ENCODE data around the gene PLXNA3.
"Not testable (repeated sequence)": the region's sequence is repeated elsewhere in the genome, so short reads cannot be mapped to it uniquely, and the experiment has no call there.

Gene PLXNA3

DNA sequence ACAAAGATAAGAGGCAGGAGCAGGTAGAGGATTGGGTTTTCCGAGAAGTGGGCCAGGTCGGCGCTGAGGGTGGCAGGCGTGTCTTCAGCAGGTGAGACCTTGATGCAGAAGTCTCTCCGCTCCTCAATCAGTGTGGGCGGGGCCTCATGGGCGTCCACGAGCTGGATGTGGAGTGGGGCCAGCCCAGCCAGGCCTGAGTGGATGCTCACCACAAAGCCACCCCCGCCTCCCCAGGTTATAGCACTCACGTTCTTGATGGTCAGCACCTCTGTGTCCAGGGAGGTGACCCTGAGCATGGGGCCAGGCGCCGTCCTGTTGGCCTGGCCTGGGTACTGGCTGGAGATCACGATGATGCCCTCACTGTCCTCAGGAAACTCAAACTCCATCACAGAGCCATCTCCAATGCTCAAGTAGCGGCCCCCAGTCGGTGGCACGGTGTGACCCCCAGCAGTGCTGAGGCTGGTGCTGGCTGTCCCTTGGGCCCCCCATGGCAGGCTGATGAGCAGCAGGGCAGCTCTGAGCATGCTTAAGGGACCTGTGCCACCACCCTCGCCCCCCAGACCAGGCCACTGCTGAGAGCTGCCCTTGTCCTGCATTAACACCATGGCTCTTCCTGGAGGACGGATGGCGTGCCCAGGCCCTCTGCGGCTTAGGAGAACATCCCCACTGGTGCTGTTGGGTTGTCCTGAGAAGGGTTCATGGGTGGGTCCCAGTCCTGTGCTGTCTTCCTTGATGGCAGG lies 30.4 kb downstream of the PLXNA3 start:
- TF ChIP-seq, protein P1, sequence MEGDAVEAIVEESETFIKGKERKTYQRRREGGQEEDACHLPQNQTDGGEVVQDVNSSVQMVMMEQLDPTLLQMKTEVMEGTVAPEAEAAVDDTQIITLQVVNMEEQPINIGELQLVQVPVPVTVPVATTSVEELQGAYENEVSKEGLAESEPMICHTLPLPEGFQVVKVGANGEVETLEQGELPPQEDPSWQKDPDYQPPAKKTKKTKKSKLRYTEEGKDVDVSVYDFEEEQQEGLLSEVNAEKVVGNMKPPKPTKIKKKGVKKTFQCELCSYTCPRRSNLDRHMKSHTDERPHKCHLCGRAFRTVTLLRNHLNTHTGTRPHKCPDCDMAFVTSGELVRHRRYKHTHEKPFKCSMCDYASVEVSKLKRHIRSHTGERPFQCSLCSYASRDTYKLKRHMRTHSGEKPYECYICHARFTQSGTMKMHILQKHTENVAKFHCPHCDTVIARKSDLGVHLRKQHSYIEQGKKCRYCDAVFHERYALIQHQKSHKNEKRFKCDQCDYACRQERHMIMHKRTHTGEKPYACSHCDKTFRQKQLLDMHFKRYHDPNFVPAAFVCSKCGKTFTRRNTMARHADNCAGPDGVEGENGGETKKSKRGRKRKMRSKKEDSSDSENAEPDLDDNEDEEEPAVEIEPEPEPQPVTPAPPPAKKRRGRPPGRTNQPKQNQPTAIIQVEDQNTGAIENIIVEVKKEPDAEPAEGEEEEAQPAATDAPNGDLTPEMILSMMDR (IDR thresholded peaks at IDR 0.05; ENCODE audit: insufficient read depth, low read depth, low read length, missing control alignments): no peak
- no peak overlapping the region for H3K4me3 ChIP-seq (ENCODE audit: low read depth, low read length)
- DNase-seq (ENCODE audit: low read depth): no peak

DNA sequence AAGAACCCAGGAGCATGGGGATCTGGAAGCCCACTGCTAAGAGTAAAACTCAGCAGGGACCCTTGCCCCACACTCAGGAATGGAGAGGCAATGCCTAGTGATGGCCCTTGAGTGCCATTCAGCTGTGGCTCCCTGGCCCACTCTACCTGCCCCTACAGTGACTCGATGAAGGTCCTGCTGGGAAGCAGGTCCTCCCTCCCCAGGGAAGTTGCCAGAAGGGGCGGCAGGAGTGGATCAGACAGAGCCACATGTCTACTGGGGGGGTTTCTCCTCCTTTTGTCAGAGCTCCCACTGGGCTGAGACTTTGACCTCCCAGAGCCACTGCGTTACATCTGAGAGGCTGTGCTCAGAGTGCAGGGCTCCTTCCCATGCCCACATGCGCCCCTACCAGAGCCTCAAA lies 31.1 kb downstream of the PLXNA3 start:
- TF ChIP-seq, protein P1 (IDR thresholded peaks at IDR 0.05; ENCODE audit: insufficient read depth, low read depth, low read length, missing control alignments): no peak
- no peak for DNase-seq (ENCODE audit: low read depth)
- peak overlapping the region; percentile 79 for H3K4me3 ChIP-seq (ENCODE audit: low read depth, low read length)

GRCh38 chrX:154490021-154490413 lies 31.9 kb downstream of the PLXNA3 start:
- TF ChIP-seq, protein P1 (IDR thresholded peaks at IDR 0.05; ENCODE audit: insufficient read depth, low read depth, low read length, missing control alignments): no peak
- DNase-seq (ENCODE audit: low read depth): peak; percentile 60
- H3K4me3 ChIP-seq (ENCODE audit: low read depth, low read length): peak overlapping the region; percentile 79

GRCh38 chrX:154490414-154491083 lies 32.5 kb downstream of the PLXNA3 start, which contains the start of gene SLC10A3:
Gene SLC10A3, minus strand, starts transcription at chrX:154490629. Its CDS starts 1,689 bp downstream, at chrX:154488940.
- H3K4me3 ChIP-seq (ENCODE audit: low read depth, low read length): peak within 1 kb of the TSS; percentile 83
- peak; percentile 96 for DNase-seq (ENCODE audit: low read depth)
- TF ChIP-seq, protein P1 (IDR thresholded peaks at IDR 0.05; ENCODE audit: insufficient read depth, low read depth, low read length, missing control alignments): no peak

DNA sequence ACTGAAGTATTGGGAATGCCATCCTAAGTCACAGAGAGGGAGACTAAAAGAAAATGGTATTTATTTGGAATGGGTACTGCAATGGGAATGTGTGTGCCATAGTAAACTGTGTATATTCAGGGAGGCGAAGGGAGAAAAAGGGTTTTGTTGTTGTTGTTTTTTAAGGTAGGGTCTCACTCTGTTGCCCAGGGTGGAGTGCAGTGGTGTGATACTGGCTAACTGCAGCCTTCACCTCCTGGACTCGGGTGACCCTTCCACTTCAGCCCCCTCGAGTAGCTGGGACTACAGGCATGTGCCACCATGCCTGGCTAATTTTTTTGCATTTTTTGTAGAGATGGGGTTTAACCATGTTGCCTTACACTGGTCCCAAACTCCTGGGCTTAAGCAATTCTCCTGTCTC lies 36.6 kb downstream of the PLXNA3 start:
- TF ChIP-seq, protein P1 (IDR thresholded peaks at IDR 0.05; ENCODE audit: insufficient read depth, low read depth, low read length, missing control alignments): no peak
- H3K4me3 ChIP-seq (ENCODE audit: low read depth, low read length): no peak overlapping the region
- DNase-seq (ENCODE audit: low read depth): no peak

DNA sequence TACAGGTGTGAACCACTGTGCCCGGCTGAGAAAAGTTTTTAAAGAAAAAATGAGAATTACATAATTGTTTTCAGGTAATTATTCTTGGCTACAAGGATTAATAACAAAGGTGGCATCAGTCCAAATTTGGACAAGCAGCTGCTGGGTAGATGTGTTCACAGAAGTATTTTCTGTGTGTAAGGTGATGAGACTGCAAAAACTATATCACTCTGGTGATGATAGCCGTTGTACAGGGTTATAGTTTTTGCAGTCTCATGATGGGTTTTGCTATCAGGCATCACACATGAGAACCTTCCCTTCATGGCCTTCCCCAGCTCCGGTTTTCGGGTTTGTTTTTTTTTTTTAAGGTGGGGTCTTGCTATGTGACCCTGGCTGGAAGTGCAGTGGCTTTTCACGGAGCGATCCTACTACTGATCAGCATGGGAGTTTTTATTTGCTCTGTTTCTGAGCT lies 37.4 kb downstream of the PLXNA3 start:
- DNase-seq (ENCODE audit: low read depth): no peak
- H3K4me3 ChIP-seq (ENCODE audit: low read depth, low read length): no peak overlapping the region
- TF ChIP-seq, protein P1 (IDR thresholded peaks at IDR 0.05; ENCODE audit: insufficient read depth, low read depth, low read length, missing control alignments): no peak

- not testable (repeated sequence) for H3K4me3 ChIP-seq (ENCODE audit: low read depth, low read length); DNase-seq (ENCODE audit: low read depth)
These were observed 38.6 kb downstream of the PLXNA3 start for GRCh38 chrX:154496591-154497137.

DNA sequence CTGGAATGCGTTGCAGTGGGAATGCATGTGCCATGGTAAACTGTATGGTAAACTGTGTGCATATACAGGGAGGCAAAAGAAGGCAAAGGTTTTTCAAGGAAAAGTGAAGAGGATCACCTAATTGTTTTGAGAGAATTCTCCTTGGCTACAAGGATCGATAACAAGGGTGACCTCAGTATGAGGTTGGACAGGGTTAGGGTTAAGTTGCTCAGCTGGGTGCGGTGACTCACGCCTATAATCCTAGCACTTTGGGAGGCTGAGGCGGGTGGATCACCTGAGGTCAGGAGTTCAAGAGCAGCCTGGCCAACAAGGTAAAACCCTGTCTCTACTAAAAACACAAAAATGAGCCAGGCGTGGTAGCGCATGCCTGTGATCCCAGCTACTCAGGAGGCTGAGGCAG lies 43.3 kb downstream of the PLXNA3 start:
- not testable (repeated sequence) for DNase-seq (ENCODE audit: low read depth); H3K4me3 ChIP-seq (ENCODE audit: low read depth, low read length)
